Islet precursor cell (in vitro differentiated cells): ENCODE measurements around the gene TAPT1.
A peak's percentile ranks its signal among the peaks of the same experiment; 100 is the strongest.
"Not testable (repeated sequence)": the region's sequence is repeated elsewhere in the genome, so short reads cannot be mapped to it uniquely, and the experiment has no call there.

ENCODE experiments used
- DNase-seq: peaks from one replicate; pipeline ENCODE4 v3.0.0-alpha.2; 2018

TAPT1 gene, protein sequence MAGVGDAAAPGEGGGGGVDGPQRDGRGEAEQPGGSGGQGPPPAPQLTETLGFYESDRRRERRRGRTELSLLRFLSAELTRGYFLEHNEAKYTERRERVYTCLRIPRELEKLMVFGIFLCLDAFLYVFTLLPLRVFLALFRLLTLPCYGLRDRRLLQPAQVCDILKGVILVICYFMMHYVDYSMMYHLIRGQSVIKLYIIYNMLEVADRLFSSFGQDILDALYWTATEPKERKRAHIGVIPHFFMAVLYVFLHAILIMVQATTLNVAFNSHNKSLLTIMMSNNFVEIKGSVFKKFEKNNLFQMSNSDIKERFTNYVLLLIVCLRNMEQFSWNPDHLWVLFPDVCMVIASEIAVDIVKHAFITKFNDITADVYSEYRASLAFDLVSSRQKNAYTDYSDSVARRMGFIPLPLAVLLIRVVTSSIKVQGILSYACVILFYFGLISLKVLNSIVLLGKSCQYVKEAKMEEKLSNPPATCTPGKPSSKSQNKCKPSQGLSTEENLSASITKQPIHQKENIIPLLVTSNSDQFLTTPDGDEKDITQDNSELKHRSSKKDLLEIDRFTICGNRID

GRCh38 chr4:16225863-16226815, at the start of gene TAPT1:
TSS of gene TAPT1 (minus strand) at chr4:16226471. CDS start at chr4:16226457, 14 bp downstream.
- DNase-seq: peak; percentile 85

DNA sequence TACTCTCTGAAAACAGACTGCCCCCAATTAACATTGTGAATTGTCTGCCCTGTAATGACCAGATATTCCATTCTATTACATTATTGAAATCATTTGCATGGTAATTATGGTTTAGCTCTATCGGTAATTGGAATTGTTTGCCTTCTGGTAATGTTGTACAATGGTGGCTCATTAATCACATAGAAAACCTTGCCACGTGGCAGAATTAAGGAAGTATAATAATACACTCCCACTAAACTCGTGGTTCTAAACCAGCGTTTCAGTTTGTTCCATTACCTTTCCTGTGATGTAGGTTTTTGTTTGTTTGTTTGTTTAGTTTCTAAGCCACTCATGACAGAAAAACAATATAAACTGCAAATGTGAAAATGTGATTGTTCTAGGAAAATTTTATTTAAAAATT, 45.1 kb upstream of the TAPT1 start:
- DNase-seq: no peak

DNA sequence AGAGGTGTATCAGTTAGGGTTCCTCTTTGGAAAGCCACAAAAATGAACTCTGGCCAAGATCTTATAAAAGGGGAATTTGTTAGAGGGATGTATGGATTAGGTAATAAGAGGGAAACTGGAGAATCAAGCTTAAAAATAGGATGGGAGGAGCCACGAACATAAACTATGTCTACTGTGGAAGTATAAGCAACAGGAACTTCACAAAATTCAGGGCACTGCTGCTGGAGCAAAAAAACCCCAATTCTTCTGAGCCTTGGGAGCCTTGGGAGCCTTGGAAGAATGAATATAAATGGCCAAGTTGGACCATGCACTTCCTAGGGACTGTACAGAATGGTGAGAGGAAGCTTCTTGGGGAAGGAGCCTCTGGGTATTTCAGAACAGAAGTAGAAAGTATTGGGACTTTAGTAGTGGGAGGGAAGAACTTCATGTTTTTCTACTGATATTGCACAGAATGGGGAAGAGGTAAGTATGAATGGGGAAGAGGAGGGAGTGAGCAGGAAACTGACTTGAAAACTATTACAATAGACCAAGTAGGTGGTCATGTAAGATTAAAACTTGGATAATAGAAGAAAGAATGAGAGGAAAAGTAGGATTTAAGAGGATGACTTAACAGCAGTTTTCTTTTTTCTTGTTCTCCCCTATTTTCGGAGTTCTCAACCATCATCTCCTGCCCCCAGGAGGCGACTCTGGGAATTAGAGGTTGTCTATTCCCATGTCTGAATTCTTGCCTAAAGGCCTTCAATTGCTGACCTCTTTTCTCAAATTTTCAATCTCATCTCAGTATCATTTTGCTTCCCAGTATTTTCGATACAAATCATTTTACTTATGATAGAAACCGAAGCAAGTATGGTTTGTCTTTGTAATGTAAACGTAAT, 44.4 kb upstream of the TAPT1 start:
- DNase-seq: no peak

DNA sequence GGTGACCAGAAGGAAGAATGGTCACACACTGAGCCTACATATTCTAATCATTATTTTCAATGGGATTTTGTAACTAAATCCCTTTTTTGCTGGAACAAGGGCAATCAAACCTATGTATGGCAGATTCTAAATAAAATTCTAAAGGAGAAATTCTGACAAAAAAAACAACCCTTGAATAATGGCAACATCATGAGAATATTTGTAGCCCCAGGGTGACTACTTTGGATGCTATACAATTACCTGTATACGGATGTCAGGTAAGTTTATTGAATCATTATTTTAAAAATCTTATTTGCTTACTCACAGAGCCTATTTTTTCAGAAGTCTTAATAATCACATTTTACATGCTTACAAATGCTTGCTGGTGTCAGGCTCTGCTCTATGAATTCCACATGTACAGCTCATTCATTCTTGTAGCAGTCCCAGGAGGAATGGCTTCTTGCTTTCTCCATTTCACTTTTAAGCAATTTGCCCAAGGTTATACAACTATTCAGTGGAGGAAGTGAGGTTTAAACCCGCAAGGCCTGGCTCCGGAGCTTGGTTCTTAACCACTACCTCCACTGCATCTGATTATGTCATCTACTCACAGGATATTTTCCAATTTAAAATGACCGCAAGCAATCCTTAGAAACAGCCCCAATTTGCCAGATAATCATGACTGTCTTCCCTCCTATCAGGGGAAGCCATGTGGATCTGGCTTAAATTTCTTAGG, 43.6 kb upstream of the TAPT1 start:
- not testable (repeated sequence) for DNase-seq

DNA sequence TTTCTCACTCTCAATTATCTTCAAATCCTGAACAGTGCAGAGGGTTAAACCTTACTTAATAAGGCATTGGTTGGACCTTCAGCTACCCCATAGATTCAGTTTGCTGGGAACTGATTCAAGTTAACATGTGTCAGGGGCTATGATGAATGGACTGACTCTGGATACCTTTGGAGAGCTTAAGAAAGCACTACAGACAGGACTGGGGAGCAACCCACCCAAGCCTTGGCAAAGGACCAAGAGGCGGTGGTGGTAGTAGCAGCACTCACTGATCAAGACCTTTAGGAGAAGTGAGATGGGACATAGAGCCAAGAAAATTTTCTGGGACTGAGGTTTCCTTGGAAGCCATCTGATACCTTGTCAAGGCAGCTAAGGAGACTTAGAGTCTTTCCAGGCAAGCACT, 43.0 kb upstream of the TAPT1 start:
- DNase-seq: no peak

DNA sequence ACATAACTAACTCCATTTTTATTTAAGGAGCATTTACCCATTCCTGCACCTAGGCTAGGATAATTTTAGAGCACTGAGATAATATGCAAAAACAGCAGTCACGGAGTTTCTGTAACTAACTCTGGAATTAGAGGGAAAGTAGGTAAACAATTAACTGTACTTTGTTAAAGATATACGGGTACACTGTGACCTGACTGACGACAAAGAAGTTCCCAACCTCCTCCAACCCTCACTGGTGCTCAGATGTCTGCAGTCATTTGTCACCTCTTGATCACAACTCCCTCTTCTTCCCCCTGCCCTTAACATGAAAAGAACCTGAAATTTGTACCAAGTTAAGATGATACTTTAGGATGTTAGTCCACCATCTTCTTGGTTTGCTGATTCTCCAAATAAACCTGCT, 42.0 kb upstream of the TAPT1 start:
- DNase-seq: no peak

DNA sequence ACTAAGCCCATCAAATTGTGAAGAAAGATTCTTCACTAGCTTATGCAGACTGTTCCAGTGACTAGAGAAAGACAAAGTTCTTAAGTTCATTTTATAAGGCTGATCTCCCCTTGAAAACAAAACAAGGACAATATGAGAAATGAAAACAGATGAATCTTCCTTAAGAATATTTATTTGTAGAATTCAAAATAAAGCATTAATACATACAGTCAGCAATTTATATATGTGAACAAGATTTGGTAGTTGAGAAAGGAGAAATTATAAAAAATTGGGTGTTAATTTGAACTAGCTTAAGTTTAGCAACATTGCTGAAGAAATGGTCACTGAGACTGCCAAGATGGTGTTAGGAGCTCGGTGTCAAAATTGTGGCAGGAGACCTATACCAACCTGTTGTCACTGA, 41.4 kb upstream of the TAPT1 start:
- no peak for DNase-seq

DNA sequence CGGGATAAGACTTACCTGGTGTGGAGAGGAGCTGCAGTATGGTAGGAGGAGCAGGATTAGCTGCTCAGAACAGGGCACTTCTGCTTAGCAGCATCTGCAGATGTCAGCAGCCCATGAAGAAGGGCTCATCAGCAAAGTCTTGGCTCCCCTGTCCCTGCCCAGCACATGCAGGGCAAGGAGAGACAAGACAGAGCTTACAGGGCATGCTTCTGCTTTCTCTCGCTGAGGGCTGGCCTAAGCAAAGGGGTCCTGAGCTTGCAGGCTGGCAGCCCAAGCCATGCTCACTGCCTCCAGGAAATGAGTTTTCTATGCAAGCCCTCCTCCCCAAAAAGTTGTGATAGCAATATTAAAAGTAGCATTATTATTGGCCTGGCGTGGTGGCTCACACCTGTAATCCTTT, 39.5 kb upstream of the TAPT1 start:
- DNase-seq: no peak

DNA sequence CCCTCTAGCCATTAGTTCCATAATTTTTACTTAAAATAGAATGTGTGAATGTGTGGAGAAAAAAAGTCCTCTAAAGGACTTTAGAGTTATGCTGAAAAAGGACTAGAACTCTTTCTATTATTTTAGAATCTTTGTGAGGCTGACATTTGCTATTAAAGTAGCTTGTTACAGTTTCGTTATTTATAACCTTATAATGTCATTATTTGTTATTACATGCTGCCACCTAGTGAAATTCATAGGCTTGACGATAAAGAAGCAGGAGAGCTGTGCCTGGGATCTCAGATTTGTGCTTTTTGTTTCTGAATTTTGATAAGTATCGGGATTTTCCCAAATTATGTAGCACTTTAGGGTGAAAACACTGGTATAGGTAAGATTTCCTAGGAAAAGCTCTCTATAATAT, 38.5 kb upstream of the TAPT1 start:
- no peak for DNase-seq

DNA sequence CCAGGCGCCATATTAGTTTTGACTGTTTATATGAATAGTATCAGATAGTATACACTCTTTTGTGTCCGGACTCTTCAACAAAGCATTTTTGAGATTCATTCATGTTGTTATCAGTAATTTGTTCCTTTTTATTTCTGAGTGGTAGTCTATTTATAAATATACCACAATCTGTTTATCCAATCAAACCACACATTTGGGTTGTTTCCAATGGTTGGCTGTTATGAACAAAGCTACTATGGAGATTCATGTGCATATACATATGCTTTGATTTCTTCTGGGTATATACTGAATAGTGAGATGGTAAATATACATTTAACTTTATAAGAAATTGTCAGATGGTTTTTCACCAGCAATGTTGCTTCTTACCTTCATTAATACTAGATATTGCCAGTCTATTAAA, 36.8 kb upstream of the TAPT1 start:
- no peak for DNase-seq

- DNase-seq: no peak
These were observed 35.9 kb upstream of the TAPT1 start for GRCh38 chr4:16262188-16262587.

DNA sequence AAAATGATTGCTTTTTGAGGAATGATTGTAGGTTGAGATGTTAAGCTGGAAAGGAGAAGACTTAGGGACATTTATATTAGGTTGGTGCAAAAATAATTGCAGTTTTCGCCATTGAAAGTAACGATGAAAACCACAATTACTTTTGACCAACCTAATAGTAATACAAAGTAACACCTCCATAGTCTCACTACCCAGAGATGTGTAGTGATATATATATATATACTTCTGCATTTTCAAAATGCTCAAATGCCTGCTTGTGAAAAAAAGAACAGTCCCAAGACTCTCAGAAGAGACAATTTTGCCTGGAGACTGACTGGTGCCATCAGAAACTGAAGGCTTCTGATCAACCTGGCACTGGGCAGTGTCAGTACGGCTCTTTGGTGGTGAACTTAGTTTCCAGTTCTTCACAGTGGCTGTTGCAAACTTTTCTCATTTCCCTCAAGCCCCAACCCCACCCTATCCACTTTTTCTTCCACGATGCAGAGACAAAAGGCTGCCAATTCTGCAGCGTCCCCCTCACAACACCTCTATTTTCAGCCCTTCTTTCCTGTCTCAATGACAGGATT, 35.1 kb upstream of the TAPT1 start:
- DNase-seq: no peak

- no peak for DNase-seq
These were observed 33.6 kb upstream of the TAPT1 start for GRCh38 chr4:16259889-16260246.

- no peak for DNase-seq
These were observed 33.1 kb upstream of the TAPT1 start for GRCh38 chr4:16259241-16259888.

DNA sequence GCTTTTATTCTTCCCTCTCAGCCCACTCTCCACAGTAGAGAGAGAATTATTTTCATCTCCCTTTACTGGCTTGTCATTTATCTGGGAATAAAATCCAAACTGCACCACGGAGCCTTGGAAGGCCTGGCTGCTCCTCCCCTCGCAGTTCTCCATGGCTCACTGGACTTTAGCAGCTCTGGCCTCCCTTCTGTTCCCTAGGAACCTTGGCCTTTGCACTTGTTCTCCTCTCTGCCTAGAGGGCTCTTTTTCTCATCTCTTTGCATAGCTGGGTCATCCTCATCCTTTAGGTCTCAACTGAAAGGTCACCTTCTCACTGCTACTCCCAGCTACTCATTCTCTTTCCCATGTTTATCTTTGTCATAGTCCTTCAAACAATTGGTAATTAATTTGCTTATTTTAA, 31.3 kb upstream of the TAPT1 start:
- no peak for DNase-seq

- DNase-seq: no peak
These were observed 30.1 kb upstream of the TAPT1 start for GRCh38 chr4:16256343-16256742.

- no peak for DNase-seq
These were observed 29.5 kb upstream of the TAPT1 start for GRCh38 chr4:16255730-16256129.

GRCh38 chr4:16253127-16253960, 27.1 kb upstream of the TAPT1 start:
- no peak for DNase-seq

DNA sequence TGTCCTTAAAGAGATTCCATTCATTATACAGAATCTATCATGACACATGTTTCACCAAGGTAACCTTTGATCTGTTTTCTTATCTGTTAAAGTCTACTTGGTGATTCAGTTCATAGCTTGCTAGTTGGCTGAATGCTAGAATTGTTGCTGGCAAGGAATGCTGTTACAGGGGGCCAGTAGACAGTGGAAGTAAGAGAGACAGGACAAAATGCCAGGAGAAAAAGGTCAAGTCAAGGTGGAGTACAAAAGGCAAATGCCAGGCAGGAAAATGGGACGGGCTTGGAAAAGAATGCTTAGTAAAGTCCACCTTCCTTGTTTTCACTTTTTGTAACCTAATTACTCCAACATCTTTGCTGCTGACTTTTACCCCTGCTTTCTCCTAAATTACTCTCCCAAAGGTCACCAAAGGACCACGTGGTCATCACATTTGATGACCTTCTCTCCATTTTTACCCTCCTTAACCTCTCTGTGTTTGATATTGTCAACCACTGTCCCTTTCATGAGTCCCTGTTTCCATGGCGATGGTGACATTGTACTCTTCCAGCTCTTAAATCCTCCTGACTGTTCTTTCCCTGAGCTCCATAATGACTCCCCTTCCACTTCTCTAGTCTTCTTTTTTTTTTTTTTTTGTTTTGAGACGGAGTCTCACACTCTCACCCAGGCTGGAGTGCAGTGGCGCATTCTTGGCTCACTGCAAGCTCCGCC, 24.5 kb upstream of the TAPT1 start:
- no peak for DNase-seq

- DNase-seq: no peak
These were observed 22.3 kb upstream of the TAPT1 start for GRCh38 chr4:16248605-16249004.
